HG03060 (cell line): ENCODE measurements around the gene LHPP.
"Not testable (repeated sequence)": the region's sequence is repeated elsewhere in the genome, so short reads cannot be mapped to it uniquely, and the experiment has no call there.

ENCODE experiments used
- ATAC-seq: cut with Tn5 transposase; IDR thresholded peaks from one replicate; pipeline ENCODE4 v1.9.1; 2021; ENCODE audit warnings: low read depth, moderate number of reproducible peaks; ENCODE audit not compliant: unreplicated experiment

LHPP gene

DNA sequence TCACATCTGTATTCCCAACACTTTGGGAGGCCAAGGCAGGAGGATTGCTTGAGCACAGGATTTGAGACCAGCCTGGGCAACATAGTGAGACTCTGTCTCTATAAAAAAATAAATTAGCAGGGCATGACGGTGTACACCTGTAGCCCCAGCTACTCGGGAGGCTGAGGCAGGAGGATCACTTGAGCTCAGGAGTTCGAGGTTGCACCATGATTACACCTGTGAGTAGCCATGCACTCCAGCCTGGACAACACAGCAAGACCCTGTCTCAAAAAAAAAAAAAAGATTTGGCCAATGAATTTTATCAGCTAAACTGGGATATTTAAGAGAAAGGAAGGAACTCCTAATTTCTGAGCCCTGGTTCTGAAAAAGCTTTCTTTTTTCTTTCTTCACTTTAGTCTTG lies 87.5 kb downstream of the LHPP start:
- not testable (repeated sequence) for ATAC-seq

DNA sequence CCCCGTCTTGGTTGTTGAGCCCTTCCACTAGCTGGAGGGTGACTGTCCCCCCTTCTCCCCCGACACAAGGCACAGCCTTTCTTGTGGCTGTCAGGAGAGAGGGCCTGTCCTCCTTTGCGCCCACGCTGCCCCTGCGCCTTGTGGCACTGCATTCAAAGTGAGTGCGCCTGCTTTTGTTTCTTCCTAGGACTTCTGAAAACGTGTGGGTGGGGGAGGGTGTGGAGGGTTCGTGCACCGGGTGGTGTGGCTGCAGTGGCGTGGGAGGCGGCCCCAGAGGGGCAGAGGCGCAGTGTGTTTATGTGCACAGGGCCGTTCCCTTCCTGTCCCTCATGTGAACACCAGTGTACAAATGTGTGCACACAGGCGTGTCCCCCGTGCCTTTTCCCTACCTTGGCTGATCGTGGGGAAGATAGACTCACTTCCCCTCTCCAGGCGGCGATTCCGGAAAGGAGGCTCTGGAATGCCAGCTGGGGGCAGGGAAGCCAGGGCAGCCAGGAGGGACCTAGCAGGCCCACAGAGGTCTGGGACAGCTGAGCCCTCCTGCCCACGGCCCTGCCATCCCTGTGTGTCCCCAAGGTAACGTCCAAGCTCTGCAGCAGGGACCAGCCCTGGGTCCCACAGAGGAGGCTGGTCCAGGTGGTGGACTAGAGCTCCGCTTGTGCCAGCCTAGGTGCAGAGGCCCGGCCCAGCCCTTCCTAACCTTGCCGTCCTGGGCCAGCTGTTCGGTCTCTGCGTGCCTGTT lies 88.8 kb downstream of the LHPP start:
- no peak for ATAC-seq

DNA sequence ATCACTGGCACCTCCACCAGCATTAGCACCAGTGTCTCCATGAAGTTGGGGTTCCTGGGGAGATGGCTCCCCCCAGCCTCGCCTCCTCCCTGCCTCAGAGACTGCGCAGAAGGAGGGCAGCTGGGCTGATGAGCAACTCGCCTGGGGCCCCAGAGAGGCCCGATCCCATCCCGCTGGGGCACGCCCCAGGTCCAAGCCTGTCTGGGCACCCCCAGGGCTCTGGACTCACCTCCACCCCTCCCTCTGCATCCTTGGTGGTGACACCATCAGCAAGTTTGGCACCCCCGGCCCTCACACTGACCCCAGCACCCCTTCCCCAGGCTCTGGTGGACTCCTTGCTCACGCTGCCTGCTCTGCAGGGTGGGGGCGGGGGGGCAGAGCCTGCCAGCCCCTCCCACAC lies 89.5 kb downstream of the LHPP start:
- no peak for ATAC-seq

DNA sequence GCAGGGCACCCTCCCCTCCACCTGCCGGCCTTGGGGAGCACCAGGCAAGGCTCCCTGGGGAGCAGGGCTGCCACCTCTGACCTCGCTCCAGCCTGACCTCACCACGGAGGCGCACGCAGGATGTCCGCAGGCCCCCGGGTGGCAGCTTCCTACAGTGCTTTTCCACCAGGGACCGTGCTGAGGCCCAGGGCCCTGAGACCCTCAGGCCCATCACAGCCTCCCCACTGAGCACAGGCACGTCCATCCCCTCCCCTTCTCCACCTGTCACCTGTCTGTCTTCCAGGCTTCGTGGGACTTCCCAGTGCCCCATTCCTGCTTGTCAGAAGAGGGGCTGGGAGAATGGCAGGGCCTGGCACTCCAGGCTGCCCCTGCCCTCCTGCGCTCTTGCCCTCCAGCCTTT lies 90.1 kb downstream of the LHPP start:
- no peak for ATAC-seq

DNA sequence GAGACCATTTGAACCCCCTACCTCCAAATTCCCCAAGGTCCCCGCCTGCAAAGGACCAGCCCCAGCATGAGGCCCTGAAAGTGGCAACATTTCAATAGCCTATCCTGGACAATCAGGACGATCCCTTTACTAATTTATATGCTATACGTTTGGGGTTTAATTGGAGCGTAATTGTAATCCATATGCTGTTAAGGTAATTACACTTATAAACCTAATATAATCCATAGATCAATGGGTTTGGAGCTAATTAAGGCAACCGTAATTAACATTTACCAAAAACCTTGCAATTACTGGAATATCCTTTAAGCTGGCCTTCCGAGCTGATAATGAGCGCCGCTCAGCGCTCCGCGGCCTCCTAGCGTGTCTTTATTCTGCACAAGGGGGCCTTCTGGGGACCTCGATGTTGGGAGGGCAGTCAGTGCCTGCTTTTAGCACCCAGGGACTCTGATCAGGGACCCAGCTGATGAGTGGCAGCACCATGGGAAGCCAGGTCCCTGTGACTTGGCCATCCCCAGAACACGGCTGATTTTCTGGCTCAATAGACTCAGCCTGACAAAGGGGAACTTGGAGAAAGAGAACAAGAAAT lies 91.2 kb downstream of the LHPP start:
- ATAC-seq, result no peak

DNA sequence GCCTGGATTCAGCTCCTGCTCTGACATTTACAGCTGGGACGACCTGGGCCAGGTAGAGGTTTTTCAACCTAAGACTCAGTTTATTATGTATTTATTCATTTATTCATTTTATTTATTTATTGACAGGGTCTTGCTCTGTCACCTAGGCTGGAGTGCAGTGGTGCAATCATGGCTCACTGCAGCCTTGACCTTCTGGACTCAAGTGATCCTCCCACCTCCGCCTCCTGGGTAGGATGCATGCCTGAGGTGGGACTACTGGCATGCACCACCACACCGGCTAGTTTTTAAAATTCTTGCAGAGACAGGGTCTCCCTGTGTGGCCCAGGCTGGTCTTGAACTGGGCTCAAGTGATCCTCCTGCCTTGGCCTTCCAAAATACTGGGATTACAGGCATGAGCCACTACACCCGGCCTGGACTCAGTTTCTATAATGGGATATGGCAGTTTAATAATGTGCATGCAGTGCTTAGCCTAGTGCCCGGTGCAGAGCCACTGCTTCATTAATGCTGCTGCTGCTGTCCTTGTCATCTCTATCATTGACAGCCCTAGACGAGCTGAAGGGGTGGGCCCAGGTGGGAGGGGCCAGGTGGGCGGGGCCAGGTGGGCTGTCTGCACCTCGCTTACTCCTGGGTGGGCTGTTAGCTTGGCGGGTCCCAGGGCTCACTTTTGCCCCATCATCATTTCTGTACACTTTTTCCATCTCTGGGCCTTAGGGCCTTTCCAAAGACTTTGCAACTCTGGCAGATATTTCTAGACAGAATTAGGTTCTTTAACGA lies 92.6 kb downstream of the LHPP start:
- ATAC-seq, result no peak

DNA sequence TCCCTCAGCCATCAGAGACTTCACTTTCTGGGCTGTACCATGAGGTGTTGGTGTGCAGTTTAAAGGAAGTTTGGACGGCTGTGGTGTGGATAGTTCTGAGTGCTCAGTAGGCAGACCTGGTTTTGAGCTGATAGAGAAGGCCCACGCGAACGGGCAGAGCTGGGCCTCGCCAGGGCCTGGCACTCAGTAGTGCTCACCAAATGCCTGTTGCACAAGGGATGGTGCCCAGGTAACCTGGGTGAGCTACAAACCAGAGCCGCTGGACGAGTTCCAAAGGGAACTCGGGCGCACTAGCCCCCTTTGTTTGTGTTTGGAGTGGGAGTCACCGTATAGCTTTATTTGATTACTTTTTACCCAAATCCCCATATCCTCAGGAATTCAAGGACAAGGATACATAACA lies 95.5 kb downstream of the LHPP start:
- no peak for ATAC-seq

DNA sequence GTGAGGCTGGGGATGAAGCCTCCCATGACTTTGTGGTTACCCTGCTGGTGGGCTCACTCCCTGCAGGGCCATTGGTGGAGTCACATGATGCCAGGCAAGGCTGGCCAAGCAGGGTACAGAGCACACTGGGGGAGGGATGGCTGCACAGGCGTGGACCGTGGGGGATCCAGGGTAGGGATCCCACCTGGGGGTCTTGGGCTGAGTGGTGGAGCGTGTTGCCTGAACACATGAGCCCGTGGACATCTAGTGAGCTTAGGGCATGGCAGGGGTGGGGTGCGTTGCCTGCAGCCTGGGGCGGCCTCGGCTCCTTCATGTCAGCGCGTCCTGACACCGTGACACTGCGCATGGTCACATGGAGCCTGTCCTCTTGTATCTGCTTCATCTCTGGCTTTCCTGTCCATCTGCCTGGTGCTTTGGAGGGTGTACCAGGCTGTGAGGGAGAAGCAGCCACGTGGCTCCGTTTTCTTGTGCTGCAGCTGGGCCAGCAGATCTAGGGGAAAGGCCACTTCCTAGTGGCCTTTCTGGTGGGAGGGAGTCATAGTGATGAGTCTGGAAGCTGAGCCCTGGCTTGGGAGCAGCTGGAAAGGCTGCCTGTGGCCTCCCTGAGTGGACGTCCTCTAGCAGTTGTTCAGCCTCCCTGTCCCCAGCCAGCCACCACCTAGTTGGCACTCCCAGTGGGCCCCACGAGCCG lies 96.2 kb downstream of the LHPP start:
- ATAC-seq, result no peak

DNA sequence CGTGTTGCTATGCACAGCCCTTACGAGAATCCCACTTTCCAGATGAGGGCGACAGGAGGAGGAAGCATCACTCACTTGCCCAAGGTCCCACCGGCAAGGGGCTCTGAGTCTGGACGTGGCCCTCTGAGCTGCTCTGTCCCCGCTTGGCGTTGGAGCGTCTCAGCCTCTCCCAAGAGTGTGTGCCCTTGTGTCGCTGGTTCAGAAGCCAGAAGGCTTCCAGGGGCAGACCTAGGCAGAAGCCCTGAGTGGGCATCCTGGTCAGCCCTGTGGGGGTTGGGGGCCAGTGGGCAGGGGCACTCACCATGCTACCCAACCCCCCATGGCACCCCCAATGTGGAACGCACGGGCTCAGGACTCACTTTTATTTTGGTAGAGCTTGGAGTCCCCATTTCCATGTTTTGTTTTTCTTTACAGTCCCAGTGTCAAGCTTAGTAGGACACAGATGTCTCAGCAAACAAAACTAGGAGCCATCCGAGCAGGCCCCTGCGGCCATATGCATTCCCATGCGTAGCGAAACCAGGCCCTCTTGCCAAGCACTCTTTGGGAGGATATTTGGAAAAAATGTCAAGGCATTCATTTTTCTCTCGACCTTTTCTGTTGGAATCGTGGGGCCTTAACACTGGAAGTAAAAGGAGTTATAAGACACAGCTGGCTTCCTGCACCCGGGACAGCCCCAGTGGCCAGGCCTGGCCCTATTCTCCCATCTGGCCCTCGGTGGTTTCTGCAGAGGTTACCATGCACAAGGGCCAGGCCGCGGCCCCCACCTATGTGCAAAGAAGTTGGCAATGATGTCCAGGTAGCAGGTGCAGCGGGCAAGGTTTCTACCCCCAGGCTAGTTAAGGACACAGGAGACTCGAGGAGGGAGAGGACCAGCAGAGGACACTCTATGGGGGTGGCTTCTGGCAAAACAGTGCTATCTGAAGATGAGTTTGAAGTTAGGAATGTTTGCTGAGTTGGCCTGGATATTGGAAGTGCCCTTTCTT lies 97.0 kb downstream of the LHPP start:
- ATAC-seq, result no peak

DNA sequence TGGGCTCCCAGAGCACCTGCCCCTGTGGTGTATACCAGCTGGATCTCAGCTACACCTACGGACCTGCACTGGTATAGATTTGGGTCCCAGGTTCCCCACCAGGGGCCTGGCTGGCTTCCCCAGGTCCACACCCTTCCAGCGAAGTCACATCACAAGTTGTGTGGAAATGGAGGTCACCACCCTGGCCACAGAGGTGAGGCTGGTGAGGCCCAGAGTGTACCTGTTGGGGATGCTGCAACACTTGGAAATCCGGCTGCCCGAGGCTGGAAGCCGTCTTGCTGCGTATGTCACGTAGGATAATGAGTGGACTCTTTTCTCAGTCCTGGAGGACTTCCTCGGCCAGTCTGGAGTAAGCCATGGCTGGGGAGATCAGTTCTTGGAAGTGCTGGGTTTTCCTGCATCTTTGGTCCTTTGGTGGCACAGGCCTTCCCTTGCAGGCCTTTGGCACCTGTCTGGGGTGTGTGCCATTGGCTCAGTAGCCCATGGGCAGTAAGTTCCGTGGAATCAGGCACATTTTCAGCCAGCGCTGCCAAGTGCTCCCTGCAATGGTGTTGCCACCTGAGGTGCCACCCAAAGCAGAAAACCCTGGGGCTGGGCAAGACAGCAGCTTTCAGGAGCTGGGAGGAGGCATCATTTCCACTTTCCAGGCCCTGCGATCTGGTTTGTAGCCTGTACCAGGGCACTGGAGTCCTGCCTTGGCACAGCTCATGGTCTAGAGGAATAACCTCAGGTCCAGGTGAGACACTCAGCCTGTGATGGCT lies 97.9 kb downstream of the LHPP start:
- ATAC-seq, result no peak

DNA sequence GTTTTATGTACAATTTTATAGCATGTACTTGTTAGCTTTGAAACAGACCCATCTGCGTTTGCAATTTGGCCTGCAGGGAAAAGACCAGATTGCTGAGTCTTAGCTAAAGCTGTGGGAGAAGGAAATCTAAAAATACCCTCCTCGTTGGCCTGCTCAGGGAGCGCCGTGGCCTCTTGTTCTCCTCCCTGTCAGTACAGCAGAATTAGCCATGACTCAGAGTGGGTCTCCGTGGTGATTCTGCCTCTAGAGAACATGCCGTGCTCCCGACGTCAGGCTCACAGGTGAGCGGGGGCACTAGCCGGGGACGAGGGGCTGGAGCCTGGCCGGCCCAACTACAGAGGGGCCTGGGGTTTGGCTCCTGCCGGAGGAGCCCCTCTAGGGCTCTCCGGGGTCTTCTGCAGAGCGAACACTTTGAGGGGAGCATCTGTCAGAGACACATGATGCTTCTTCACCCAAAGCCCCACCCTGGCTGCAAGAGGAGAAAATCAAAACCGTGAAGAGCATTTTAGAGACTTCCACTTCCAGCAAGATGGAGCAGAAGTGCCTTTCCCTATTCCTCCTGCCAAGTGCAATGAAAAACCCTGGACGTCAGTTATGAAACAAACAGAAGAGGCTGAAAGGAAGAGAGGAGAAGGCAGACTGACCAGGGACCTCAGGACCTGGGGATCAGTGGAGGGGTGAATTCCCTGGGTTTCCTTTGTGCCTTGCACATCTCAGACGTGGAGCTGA lies 98.9 kb downstream of the LHPP start:
- no peak for ATAC-seq

DNA sequence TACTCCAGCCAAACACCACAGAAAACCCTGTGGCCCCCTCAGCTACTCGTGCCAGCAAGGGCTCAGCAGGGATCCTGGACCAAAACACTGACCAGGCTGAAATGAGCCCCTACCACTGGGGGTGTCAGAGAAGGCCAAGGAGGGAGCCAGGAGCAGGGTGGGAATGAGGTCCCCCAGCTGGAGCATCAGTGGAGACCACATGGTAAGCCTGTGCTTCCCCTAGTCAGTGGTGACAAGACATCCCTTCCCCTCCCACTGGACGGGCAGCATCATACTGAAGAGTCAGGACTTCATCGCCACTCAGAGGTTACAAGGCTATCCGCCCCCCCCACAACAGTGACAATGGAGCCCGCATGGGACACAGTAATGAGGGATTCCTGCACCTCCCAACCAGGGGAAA lies 99.6 kb downstream of the LHPP start:
- ATAC-seq, result no peak

DNA sequence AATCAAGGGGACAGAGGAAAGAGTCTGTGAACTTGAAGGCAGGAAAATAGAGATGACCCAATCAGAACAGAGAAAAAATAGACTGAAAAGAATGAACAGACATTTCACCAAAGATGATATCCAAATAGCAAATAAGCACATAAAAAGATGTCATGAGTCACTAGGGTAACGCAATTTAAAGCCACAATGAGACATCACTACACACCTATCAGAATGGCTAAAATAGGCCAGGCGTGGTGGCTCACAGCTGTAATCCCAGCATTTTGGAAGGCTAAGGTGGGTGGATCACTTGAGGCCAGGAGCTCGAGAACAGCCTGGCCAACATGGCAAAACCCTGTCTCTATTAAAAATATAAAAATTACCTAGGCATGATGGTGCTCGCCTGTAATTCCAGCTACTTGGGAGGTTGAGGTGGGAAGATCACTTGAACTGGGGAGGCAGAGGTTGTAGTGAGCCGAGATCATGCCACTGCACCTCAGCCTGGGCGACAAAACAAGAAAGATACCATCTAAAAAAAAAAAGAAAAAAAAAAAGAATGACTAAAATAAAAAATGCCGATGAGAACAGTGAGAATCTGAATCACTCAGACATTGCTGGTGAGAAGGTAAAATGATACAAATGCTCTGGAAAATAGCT lies 100.9 kb downstream of the LHPP start:
- ATAC-seq, result no peak

DNA sequence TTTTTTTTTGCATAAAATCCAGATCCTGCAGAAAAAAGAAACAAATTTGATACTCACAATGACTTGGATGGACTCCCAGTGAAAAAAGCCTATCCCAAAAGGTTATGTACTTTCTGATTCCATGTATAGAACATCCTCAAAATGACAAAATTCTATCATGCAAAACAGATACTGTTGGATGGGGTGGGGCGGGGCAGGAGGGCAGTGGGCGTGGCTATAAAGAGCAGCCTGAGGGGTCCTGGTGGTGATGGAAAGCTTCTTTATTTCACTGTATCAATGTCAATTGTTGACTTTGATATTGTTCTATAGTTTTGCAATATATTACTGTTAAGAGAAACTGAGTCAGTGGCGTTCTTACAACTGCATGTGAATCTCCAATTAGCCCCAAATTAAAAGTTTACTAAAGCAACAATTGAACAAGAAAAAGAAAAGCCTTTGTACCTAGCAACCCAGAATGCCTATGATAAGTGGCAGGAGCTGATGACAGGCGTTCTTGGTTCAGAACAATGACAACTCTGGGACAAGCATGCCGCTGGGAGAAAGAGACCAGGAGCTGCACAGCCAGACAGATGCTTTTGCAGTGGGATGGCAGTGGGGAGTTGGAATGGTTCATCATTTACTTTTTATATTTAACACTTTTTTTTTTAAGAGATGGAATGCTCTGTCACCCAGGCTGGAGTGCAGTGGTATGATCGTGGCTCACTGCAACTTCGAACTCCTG lies 101.9 kb downstream of the LHPP start:
- no peak for ATAC-seq

DNA sequence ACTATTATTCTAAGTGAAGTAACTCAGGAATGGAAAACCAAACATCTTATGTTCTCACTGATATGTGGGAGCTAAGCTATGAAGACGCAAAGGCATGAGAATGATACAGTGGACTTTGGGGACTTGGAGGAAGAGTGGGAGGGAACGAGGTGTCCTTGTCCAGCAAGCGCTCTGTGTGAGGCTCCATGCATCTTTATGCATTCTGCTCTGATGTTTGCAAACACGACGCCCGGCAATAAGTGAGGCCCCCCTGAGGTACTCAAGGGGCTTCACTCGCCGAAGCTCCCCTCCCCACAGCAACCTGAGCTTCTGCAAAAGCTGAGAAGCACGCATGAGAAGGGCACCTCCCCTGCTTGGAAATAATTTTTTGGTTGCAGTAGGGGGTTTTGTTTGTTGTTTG lies 103.3 kb downstream of the LHPP start:
- no peak for ATAC-seq

DNA sequence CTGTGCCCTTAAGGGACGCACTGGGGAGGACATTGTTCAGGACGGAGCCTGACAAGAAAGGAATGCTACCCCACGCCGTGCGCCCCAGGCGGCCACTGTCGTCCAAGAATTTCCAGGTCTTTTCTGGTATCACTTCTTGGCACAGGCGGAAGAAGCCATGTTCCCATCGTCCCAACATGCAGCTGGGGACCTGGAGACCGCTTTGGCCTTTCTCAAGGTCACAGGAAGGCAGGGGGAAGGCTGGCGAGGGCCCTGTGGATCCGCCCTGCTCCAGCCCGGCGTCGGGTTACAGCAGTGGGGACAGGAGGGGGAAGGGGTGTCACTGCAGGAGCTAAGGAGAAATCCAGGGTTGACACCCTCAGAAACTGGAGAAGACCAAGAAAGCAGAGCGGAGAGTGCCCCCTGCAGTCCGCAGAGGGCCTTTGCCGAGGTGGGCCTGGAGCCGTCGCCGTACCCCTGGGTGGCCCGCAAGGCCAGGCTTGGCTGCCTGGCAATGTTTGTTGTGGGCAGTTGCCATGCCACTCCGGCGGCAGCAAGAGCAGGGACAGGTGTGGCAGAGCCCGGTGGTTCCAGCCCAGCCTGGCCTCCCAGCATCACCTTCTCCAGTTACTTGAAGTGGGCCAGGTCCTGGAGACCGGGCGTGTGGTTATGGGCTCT lies 104.1 kb downstream of the LHPP start:
- ATAC-seq, result no peak
